IMR-90 (cell line): ENCODE measurements around the gene DPPA2. TPM values are rescaled to one million over a fixed set of nuclear protein-coding genes. Genes with fewer than 3 reads are reported as not detected.

Source experiments
- ATAC-seq: fragments of 200-7000 bp; cut with Tn5 transposase; 2 replicates; pipeline ENCODE4 v1.9.1; 2020; ENCODE audit warnings: low read depth, mild to moderate bottlenecking, moderate library complexity
- BruUV-seq: library from RNA; stranded (reverse); fragments of 400-500 nt; replicated peaks from 2 replicates; lab custom pipeline; 2021; lab: Mats Ljungman, UMichigan
- CTCF ChIA-PET: fragments of 300-600 bp; formaldehyde crosslinking; extraction: SDS; loops from one replicate; lab custom pipeline; 2021; ENCODE audit warnings: antibody characterized with exemption; lab: Yijun Ruan, JAX
- POLR2A ChIA-PET: fragments of 300-600 bp; sonication (Branson Sonifier 250); formaldehyde crosslinking; loops from one replicate; lab custom pipeline; 2022; ENCODE audit warnings: antibody characterized with exemption; ENCODE audit not compliant: unreplicated experiment; lab: Charles Lee
- DNase-seq: peaks from one replicate; pipeline ENCODE4 v3.0.0; 2013
- H2AFZ ChIP-seq: replicated peaks from 2 replicates; pipeline ENCODE3; 2013; ENCODE audit warnings: low read length, mild to moderate bottlenecking; ENCODE audit not compliant: poor library complexity
- H2AK5ac ChIP-seq: 2 replicates; pipeline ENCODE4 v1.6.1; 2013; ENCODE audit warnings: low read depth, low read length, inconsistent platforms
- H2AK9ac ChIP-seq: replicated peaks from 2 replicates; pipeline ENCODE3; 2013; ENCODE audit warnings: mild to moderate bottlenecking, low read depth, low read length, moderate library complexity; ENCODE audit not compliant: poor library complexity
- H2BK120ac ChIP-seq: 2 replicates; pipeline ENCODE4 v1.6.1; 2013; ENCODE audit warnings: low read depth, low read length, inconsistent platforms
- H2BK15ac ChIP-seq: 3 replicates; pipeline ENCODE4 v1.6.1; 2013; ENCODE audit warnings: low read depth, low read length, inconsistent platforms
- H2BK20ac ChIP-seq: 2 replicates; pipeline ENCODE4 v1.6.1; 2013; ENCODE audit warnings: low read depth, mild to moderate bottlenecking, inconsistent platforms, low read length, moderate library complexity
- H2BK5ac ChIP-seq: 2 replicates; pipeline ENCODE4 v1.6.1; 2013; ENCODE audit warnings: mild to moderate bottlenecking, low read depth, low read length, inconsistent platforms; ENCODE audit not compliant: poor library complexity, severe bottlenecking
- H3K14ac ChIP-seq: replicated peaks from 2 replicates; pipeline ENCODE4 v1.6.1; 2013; ENCODE audit warnings: low read depth, low read length, inconsistent platforms
- H3K18ac ChIP-seq: 2 replicates; pipeline ENCODE4 v1.6.1; 2013; ENCODE audit warnings: low read depth, low read length, control low read depth
- H3K23ac ChIP-seq: 2 replicates; pipeline ENCODE4 v1.6.1; 2013; ENCODE audit warnings: low read depth, low read length, inconsistent platforms
- H3K27ac ChIP-seq: 2 replicates; pipeline ENCODE4 v1.5.1; 2013; ENCODE audit warnings: mild to moderate bottlenecking, control low read depth, low read length; ENCODE audit not compliant: insufficient read depth
- H3K27me3 ChIP-seq: 2 replicates; pipeline ENCODE4 v1.6.1; 2013; ENCODE audit warnings: low read length; ENCODE audit not compliant: control insufficient read depth, insufficient read depth
- H3K36me3 ChIP-seq: 2 replicates; pipeline ENCODE4 v1.6.1; 2013; ENCODE audit warnings: low read length, mixed read lengths; ENCODE audit not compliant: control insufficient read depth, insufficient read depth
- H3K4ac ChIP-seq: 2 replicates; pipeline ENCODE4 v1.6.1; 2013; ENCODE audit warnings: low read depth, low read length, inconsistent platforms
- H3K4me1 ChIP-seq: 2 replicates; pipeline ENCODE4 v1.6.1; 2013; ENCODE audit warnings: low read length, mixed read lengths; ENCODE audit not compliant: control insufficient read depth, insufficient read depth
- H3K4me2 ChIP-seq: 2 replicates; pipeline ENCODE4 v1.6.1; 2013; ENCODE audit warnings: low read depth, mild to moderate bottlenecking, control low read depth, low read length, moderate library complexity
- H3K4me3 ChIP-seq: 2 replicates; pipeline ENCODE4 v1.5.1; 2013; ENCODE audit warnings: low read depth, mild to moderate bottlenecking, control low read depth, low read length, moderate library complexity; ENCODE audit not compliant: insufficient read depth
- H3K56ac ChIP-seq: 2 replicates; pipeline ENCODE4 v1.6.1; 2013; ENCODE audit warnings: low read length, inconsistent platforms; ENCODE audit not compliant: insufficient read depth; ENCODE audit errors: extremely low read depth
- H3K79me1 ChIP-seq, 2 experiments: 2 replicates each; pipeline ENCODE4 v1.6.1; 2013; ENCODE audit warnings: low read length in 2 of 2, inconsistent platforms in 1 of 2, low read depth in 1 of 2
- H3K9ac ChIP-seq: 2 replicates; pipeline ENCODE4 v1.6.1; 2013; ENCODE audit warnings: low read depth, low read length, control low read depth
- H3K9me1 ChIP-seq: 2 replicates; pipeline ENCODE4 v1.6.1; 2013; ENCODE audit warnings: low read length, inconsistent platforms; ENCODE audit not compliant: insufficient read depth
- H3K9me3 ChIP-seq: 2 replicates; pipeline ENCODE4 v1.6.1; 2013; ENCODE audit warnings: low read length; ENCODE audit not compliant: control insufficient read depth, insufficient read depth
- H4K20me1 ChIP-seq: 2 replicates; pipeline ENCODE4 v1.6.1; 2013; ENCODE audit warnings: low read length, inconsistent platforms; ENCODE audit not compliant: insufficient read depth
- H4K5ac ChIP-seq: 2 replicates; pipeline ENCODE4 v1.6.1; 2013; ENCODE audit warnings: mild to moderate bottlenecking, low read depth, low read length, control low read depth
- H4K8ac ChIP-seq, 2 experiments: 2 replicates each; pipeline ENCODE4 v1.6.1; 2013; ENCODE audit warnings: low read depth in 2 of 2, low read length in 2 of 2, control low read depth in 1 of 2, inconsistent platforms in 1 of 2
- H4K91ac ChIP-seq: 2 replicates; pipeline ENCODE4 v1.6.1; 2013; ENCODE audit warnings: low read depth, low read length, inconsistent platforms; ENCODE audit not compliant: insufficient read depth
- CTCF ChIP-seq: conservative IDR thresholded peaks from 2 replicates; pipeline ENCODE4 v1.5.1; 2012; ENCODE audit warnings: mild to moderate bottlenecking, low read depth, low read length, improper control_type of control experiment
- RCOR1 ChIP-seq: IDR thresholded peaks from 2 replicates; pipeline ENCODE4 v1.6.1; 2012; ENCODE audit warnings: mild to moderate bottlenecking, low read length, improper control_type of control experiment; ENCODE audit not compliant: insufficient replicate concordance
- SMC3 ChIP-seq: fragments of 150-350 bp; IDR thresholded peaks from 2 replicates; pipeline ENCODE4 v1.6.1; 2016; ENCODE audit warnings: low read depth, mild to moderate bottlenecking, antibody characterized with exemption, low read length, moderate library complexity
- WGBS, 2 experiments: methylation state at CpG; one replicate each; pipeline versions ENCODE4 v1.1.5 to v1.1.7; 2013; ENCODE audit warnings: missing lambda C conversion rate in 2 of 2; ENCODE audit not compliant: insufficient read length in 1 of 2; ENCODE audit errors: extremely low coverage in 2 of 2; 5-methylcytosine and 5-hydroxymethylcytosine counted together
- dilution Hi-C: fragments of 300-500 bp; cut with HindIII; formaldehyde crosslinking; loops from one replicate; pipeline ENCODE4 v1.14.3; 2018; ENCODE audit warnings: low sequenced_read_pairs; ENCODE audit not compliant: unreplicated experiment
- in situ Hi-C: fragments of 300-500 bp; cut with MboI; formaldehyde crosslinking; loops from 3 replicates; pipeline ENCODE4 v1.14.3; 2019; ENCODE audit warnings: low sequenced_read_pairs, inconsistent platforms, mixed read lengths
- intact Hi-C: fragments of 100-400 bp; cut with micrococcal nuclease; formaldehyde crosslinking; loops from 2 replicates; pipeline ENCODE4 v1.10.0; 2022
- polyA plus RNA-seq, 3 experiments: library from polyadenylated mRNA; depleted of rRNA; stranded (reverse); fragments of >200 nt; gene quantifications; 2 replicates each; pipeline ENCODE4 v1.2.3, GENCODE V29; 2012; ENCODE audit warnings: low replicate concordance in 1 of 3
- total RNA-seq: library from RNA; depleted of rRNA; stranded (reverse); fragments of >200 nt; gene quantifications from 2 replicates; pipeline ENCODE4 v1.2.3, GENCODE V29; 2012

Gene DPPA2
- total and polyA plus RNA-seq, 2 of the 4 experiments (the other 2 are of a cell fraction), result not detected

- H3K23ac ChIP-seq, result no peak overlapping the region
- no peaks in the 10 kb centered on the region for H3K79me1 ChIP-seq
- CTCF ChIA-PET, result no interaction called here
- no peak for ATAC-seq
- H3K4me1 ChIP-seq, result no peaks in the 10 kb centered on the region
- no peak overlapping the region for H4K5ac ChIP-seq
- no peak overlapping the region for H3K9ac ChIP-seq
- no peak overlapping the region for H3K4me3 ChIP-seq
- H3K27ac ChIP-seq, result no peak overlapping the region
- H2BK5ac ChIP-seq, result no peak overlapping the region
- intact Hi-C loops (no loop called here), in situ Hi-C loops (no loop called here), dilution Hi-C loops (no loop called here)
- TF ChIP-seq SMC3 (no peak), RCOR1 (no peak), CTCF (no peak)
- H4K20me1 ChIP-seq, result no peaks in the 10 kb centered on the region
- H4K8ac ChIP-seq, result no peak overlapping the region
- H3K27me3 ChIP-seq, result no peaks in the 10 kb centered on the region
- H3K14ac ChIP-seq, result no peak overlapping the region
- no peaks in the 10 kb centered on the region for H3K9me1 ChIP-seq
- DNase-seq, result no peak
- no peak overlapping the region for H2BK15ac ChIP-seq
- H4K91ac ChIP-seq, result no peak overlapping the region
- POLR2A ChIA-PET, result no interaction called here
- WGBS, 2 experiments, result 50% methylated on average over 1 of the region's 7 CpGs; no CpG with 5 or more reads in 1 of the 2 experiments
- no peak overlapping the region for H3K18ac ChIP-seq
- H2AFZ ChIP-seq, result no peak overlapping the region
- H3K4me2 ChIP-seq, result no peak overlapping the region
- no peak overlapping the region for H2BK20ac ChIP-seq
- no peak overlapping the region for H3K4ac ChIP-seq
- H2AK9ac ChIP-seq, result no peak overlapping the region
- no peaks in the 10 kb centered on the region for H3K36me3 ChIP-seq
- no TSS peak for BruUV-seq
- no peak overlapping the region for H3K56ac ChIP-seq
- H2AK5ac ChIP-seq, result no peak overlapping the region
- peaks cover 1% of the 10 kb centered on the region; the same call in 1 of the 2 replicates for H3K9me3 ChIP-seq
- H2BK120ac ChIP-seq, result no peak overlapping the region
Observed at GRCh38 chr3:109270779-109271178, 45.5 kb downstream of the DPPA2 start.
